Dermis microvascular lymphatic vessel endothelial cell (primary cell): ENCODE results near the gene BPIFB2. TPM values are rescaled to one million over a fixed set of nuclear protein-coding genes. Genes with fewer than 3 reads are reported as not detected.

ENCODE experiments used
- DNase-seq, 2 donors: peaks; one replicate each; pipeline versions ENCODE4 v3.0.0 to v3.0.0-alpha.2; 2010; ENCODE audit warnings: low read depth in 2 of 2
- total RNA-seq: library from RNA; depleted of rRNA; stranded (reverse); fragments of >200 nt; gene quantifications from 2 replicates; pipeline ENCODE4 v1.2.1, GENCODE V29; 2014

The BPIFB2 gene
- total RNA-seq, 1 donor from 2014 or later = not detected

DNA sequence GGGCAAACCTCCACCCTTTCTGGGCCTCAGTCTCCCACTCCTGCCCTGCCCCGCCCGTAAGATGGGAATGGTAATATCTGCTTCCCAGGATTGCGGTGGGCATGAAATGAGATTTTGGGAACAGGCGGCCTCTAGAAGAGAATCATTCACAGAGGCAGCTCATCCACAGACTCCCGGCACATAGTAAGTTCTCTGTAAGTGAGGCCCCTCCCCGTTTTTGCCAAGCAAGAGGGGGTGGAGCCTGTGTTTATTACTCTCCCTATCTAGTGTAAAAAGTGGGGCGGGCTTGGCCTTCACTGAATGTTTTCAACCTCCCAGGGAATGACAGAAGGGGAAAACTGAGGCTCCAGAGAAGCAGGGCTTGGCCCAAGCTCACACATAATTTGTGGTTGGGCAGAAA lies 23.3 kb upstream of the BPIFB2 start:
- no peak for DNase-seq

DNA sequence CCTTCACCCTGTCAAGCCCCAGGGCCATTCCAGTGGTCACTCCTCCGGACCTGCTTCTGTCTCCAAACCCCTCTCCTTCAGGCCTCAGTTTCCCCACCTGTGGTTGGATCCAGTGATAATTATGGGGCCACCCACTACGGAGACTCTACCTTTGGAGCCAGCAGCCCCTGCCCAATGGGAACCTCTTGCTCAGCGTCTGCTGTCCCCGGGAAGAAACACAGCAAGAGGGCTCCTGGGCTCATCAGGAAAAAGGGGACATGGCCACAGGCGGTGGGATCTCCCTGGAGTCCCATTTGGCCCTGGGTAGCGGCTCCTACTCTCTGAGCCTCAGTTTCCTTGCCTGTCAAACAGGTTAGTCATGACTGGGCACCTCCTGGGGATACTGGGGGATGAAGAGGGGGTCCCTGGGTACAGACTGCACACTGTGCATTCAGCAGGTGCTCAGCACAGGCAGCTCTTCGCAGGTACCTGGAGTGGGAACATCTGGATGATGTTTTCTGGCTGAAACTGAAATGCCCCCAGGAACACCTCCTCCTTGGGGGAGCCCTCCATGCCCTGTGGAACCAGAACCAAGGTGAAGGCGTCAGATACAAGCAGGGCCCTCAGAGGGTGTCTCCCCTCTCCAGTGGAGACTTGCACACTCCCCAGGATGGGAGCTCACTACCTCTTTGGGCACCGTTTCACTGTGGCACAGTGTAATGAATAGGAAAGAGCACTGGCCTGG lies 22.7 kb upstream of the BPIFB2 start:
- DNase-seq = no peak

GRCh38 chr20:32985596-32985995 lies 21.9 kb upstream of the BPIFB2 start:
- no peak for DNase-seq

DNA sequence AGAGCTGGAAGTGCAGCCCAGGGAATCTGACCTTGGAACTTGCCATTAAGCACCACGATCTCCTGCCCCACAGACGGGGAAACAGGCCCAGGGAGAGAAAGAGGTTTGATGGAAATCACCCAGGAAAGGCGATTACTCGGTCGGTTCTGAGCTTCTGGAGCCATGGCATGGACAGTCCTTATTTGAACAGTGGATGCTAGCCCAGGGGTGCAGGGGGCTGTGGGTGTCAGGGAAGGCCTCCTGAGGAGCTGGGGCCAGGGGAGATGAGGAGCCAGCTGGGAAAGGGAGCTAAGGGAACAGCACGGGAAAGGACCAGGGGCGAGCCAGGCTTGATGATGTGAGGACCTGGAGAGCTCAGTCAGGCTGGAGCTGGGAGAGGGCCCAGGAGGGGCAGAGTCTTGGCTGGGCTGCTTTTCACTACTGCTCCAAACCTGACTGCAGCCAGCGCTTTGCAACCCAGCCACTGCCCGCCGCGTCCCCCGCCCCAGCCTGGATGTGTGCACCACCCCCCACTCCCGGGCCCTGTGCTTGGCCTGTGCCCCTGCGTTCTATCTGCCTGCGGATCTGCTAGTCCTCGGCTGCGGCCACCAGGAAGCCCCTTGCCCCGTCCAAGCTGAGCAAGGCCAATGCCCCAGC lies 21.1 kb upstream of the BPIFB2 start:
- DNase-seq = no peak

DNA sequence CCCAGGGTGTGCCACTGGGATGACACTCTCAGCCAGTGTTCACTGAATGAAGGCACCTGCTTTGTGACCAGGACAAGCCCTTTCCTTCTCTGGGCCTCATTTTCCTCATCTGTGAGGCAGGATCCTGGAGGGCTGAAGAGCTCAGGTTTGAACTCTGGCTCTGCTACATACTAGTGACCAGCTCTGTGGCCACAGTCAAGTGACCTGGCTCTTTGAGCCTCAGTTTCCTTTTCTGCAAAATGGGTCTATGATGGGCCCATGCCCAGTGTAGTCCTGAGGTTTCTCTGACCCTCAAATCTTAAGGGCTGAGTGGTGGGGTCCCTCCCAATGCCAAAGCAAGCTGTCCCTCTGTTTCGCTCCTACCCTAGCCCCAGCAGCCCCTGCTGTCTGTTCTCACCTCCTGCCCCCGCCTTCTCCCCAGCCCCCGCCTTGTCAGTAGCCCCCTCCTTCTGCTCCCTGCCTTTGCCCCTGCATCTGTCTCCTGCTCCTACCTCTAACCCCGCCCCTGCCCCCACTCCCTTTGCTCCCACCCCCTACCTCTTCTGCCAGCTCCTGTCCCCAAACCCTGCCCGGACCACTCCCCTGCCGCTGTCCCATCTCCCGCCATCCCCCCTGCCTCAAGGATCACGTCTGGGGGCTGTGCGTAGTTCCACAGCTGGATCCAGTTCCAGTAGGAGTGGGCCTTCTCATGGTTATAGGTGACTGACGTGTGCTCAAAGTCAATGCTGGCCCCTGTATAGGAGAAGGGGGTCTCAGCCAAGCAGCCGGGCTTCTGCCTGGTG lies 20.3 kb upstream of the BPIFB2 start:
- DNase-seq = no peak

DNA sequence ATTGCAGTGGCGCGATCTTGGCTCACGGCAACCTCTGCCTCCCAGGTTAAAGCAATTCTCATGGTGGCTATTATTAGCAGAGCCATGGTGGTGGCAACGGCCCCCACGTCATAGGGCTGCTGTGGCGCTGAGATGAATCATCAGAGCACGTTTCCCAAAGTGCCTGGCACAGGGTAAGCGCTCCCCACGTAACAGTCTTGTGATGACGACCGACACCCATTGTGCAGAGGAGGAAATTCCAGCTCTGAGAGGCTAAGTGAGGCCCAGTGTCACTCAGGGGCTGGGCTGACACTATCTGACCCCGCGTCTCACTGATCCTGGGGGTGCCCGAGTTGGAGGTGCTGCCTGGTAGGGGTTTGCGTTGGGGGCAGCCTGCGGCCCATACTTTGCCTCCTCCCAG lies 19.5 kb upstream of the BPIFB2 start:
- no peak for DNase-seq

DNA sequence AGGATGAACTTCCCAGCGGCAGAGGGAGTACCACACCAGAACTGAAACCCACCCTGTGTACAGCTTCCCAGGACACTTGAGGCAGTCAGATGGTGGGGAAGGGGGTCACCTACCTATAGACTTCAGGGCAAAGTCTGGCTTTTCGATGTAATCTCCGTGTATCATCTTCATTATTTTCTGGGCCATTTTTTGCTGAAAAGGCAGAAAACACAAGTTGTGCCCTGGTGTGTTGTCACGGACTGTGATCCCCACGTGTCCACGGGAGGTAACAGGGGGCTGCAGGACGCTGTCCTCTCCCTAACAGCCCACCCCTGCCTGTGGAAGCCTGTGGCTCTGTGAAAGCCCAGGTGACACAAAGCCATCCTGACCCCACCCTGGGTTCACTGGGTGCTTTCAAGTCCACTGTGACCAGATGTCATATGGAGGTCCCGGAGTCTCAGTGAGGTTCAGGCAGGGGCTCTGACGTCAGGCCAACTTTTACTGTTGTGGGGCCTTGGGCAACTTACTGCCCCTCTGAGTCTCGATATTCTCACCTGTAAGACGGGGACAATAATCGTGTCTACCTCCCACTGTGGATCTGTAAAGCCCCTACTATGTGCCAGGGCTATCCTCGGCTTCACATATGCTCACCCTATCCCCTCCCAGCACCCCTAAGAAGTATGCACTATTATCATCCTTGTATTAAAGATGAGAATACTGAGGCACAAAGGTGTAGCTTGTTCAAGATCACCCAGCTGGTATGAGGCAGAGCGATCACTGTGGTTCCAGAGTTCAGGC lies 17.8 kb upstream of the BPIFB2 start:
- DNase-seq = no peak

GRCh38 chr20:32990426-32990825 lies 17.1 kb upstream of the BPIFB2 start:
- DNase-seq = no peak

DNA sequence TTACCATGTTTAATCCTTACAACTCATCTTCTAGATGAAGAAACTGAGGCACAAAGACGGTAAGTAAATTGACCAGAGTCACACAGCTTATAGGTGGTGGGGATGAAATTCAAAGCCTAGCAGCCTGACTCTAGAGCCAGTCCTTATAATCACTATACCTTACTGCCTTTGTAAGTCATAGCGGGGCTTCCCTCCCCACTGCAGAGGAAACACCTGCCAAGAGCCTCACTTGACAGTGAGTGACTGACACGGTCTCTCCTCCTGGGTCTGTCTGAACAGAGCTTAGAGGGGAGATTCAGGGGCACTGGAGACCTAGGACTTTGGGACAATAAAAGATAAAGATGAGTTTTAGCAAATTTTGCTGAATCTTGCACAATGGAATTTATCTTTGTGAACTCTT lies 16.1 kb upstream of the BPIFB2 start:
- no peak for DNase-seq

DNA sequence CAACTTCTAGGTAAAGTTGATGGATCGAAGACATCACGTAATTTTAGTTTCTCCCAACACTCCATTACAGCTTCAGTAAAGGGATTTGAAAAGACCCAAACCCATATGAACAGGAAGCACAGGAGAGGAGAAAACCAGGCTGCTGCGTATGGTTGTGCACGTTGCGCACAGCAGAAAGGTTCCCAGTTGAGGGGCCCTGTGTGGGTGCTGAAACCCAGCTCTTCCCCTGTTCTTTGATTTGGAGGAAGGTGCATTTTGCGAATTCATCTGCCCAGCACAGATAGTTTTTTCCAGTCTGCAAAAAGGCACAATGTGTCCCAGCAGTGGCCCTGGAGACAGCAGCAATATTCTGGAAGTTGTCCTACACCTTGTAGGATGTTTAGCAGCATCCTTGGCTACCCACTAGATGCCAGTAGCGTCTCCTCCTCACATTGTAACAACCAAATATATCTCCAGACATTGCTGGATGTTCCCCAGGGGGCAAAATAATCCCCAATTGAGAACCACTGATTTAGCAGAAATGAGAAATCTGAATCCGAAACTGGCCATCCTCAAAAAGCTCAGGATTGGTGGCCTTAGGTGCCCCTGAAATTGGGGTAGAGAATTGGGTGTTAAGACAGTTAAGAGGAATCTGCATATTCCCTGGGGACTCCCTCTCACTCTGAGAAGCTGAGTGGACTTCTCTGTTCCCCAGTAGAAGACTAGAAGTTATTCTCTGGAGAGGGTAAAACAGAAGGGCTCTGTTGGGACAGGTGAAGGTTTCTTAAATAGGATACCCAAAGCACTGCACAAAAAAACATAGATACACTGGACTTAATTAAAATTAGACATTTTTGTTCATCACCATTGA lies 15.5 kb upstream of the BPIFB2 start:
- no peak for DNase-seq

- no peak for DNase-seq
Measured at GRCh38 chr20:32993496-32994050, 13.9 kb upstream of the BPIFB2 start.

GRCh38 chr20:32995802-32996201 lies 11.7 kb upstream of the BPIFB2 start:
- no peak for DNase-seq

DNA sequence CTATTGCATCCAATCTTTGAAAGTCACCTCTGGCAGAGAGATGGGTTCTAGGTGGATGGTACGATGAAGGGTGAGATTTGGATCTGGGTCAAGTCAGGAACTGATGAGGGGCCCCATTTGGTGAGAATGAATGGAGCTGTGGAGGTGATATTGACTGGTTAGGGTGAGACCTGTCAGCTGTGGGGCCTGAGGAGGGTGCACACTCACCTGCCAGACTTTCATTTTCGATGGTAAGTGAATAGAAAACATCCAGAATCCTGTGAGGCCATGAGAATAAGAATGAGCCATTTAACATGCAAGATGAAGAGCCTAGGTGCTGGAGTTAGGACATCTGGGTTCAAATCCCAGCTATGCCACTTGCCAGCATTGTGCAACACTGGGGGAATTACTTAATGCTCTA lies 10.1 kb upstream of the BPIFB2 start:
- DNase-seq = no peak

- DNase-seq = peak in 1 of 2 donors; percentile 31
Measured at GRCh38 chr20:32999603-33000250, 7.8 kb upstream of the BPIFB2 start.

DNA sequence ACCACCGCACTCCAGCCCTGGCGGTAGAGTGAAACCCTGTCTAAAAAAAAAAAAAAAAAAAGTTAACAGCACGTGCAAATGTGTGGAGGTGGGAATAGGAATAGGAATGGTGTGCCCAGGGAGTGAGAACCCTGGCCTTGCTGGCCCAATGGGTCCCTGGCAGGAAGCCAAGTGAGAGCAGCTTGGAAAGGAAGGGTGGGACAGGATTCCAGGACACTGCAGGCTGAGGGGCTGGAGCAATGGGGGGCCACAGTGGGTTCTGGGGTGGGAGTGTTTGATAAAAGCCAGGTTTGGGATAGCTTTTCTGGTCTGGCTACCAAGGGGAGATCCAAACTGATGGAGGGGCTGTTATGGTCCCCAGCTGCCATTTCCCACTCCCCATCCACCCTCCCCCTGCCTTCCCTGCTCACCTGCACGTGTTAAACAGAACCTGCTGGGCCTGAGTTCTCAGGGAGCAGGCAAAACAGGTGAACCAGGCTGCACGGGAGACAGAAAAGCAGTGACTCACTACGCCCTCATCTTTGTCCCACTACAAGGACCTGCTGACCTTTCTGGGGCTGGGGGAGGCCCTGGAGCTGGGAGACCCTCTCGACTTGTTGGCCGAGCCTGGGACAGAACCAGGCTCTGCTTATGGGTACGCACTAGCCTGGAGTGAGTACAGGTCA lies 6.6 kb upstream of the BPIFB2 start:
- DNase-seq = no peak

GRCh38 chr20:33002087-33002808 lies 5.3 kb upstream of the BPIFB2 start:
- DNase-seq = no peak

- no peak for DNase-seq
Measured at GRCh38 chr20:33004141-33004751, 3.3 kb upstream of the BPIFB2 start, which contains the start of gene SUN5. SUN5 (minus strand) TSS chr20:33004433; CDS start chr20:33004340, 93 bp downstream.

- DNase-seq = no peak
Measured at GRCh38 chr20:33005132-33005566, 2.4 kb upstream of the BPIFB2 start.
